ENCODE measurements around the gene PUS3. TPM values are rescaled to one million over a fixed set of nuclear protein-coding genes. Genes with fewer than 3 reads are reported as not detected.

Gene PUS3
- total RNA-seq, 1 donor from 2014 or later, result 14.3 TPM

GRCh38 chr11:125944350-125945010, 41.5 kb upstream of the PUS3 start:
- no peak for TF ChIP-seq EZH2 (IDR thresholded peaks at IDR 0.05; ENCODE audit: insufficient read depth, low read length)
- TF ChIP-seq CTCF (IDR thresholded peaks at IDR 0.05; ENCODE audit: insufficient read depth, low read depth, low read length), result no peak
- Mint-ChIP-seq H3K27me3 (ENCODE audit: low read depth, unreplicated experiment) (peaks cover 23% of the 10 kb centered on the region), H3K36me3 (ENCODE audit: low read depth, unreplicated experiment) (no peaks in the 10 kb centered on the region), H3K4me1 (ENCODE audit: low read depth, unreplicated experiment) (no peaks in the 10 kb centered on the region), H3K9me3 (ENCODE audit: unreplicated experiment) (no peaks in the 10 kb centered on the region), H3K4me3 (ENCODE audit: unreplicated experiment) (no peak overlapping the region), H3K27ac (ENCODE audit: unreplicated experiment) (no peak overlapping the region)
- Histone ChIP-seq H3K4me3 (ENCODE audit: insufficient read depth, low read depth, low read length) (no peak overlapping the region), H3K27me3 (ENCODE audit: insufficient read depth, low read length) (peaks cover 2% of the 10 kb centered on the region), H3K4me1 (ENCODE audit: insufficient read depth, low read length) (no peaks in the 10 kb centered on the region), H3K79me2 (ENCODE audit: insufficient read depth, low read length) (no peaks in the 10 kb centered on the region), H3K36me3 (ENCODE audit: insufficient read depth, low read length) (no peaks in the 10 kb centered on the region), H3K27ac (ENCODE audit: low read depth, low read length) (no peak overlapping the region), H2AFZ (ENCODE audit: low read depth, low read length) (no peak overlapping the region), H4K20me1 (ENCODE audit: insufficient read depth, low read length) (no peaks in the 10 kb centered on the region), H3K4me2 (ENCODE audit: low read length) (no peak overlapping the region), H3K9me3 (ENCODE audit: insufficient read depth, low read depth, low read length) (no peaks in the 10 kb centered on the region), H3K9ac (ENCODE audit: low read length) (no peak overlapping the region)
- DNase-seq (ENCODE audit: low read depth), result no peak
- FAIRE-seq, result no peak

- H3K36me3 ChIP-seq (ENCODE audit: insufficient read depth, low read length), result no peaks in the 10 kb centered on the region
- no peaks in the 10 kb centered on the region for H3K79me2 ChIP-seq (ENCODE audit: insufficient read depth, low read length)
- no peak overlapping the region for H3K4me2 ChIP-seq (ENCODE audit: low read length)
- H4K20me1 ChIP-seq (ENCODE audit: insufficient read depth, low read length), result no peaks in the 10 kb centered on the region
- Mint-ChIP-seq H3K27ac (ENCODE audit: unreplicated experiment) (no peak overlapping the region), H3K27me3 (ENCODE audit: low read depth, unreplicated experiment) (peaks cover 21% of the 10 kb centered on the region), H3K4me1 (ENCODE audit: low read depth, unreplicated experiment) (no peaks in the 10 kb centered on the region), H3K9me3 (ENCODE audit: unreplicated experiment) (no peaks in the 10 kb centered on the region), H3K4me3 (ENCODE audit: unreplicated experiment) (no peak overlapping the region), H3K36me3 (ENCODE audit: low read depth, unreplicated experiment) (no peaks in the 10 kb centered on the region)
- H3K4me1 ChIP-seq (ENCODE audit: insufficient read depth, low read length), result no peaks in the 10 kb centered on the region
- no peak overlapping the region for H2AFZ ChIP-seq (ENCODE audit: low read depth, low read length)
- no peak for TF ChIP-seq CTCF (IDR thresholded peaks at IDR 0.05; ENCODE audit: insufficient read depth, low read depth, low read length)
- no peak overlapping the region for H3K4me3 ChIP-seq (ENCODE audit: insufficient read depth, low read depth, low read length)
- H3K27ac ChIP-seq (ENCODE audit: low read depth, low read length), result no peak overlapping the region
- H3K27me3 ChIP-seq (ENCODE audit: insufficient read depth, low read length), result peaks cover 2% of the 10 kb centered on the region
- no peak for DNase-seq (ENCODE audit: low read depth)
- H3K9ac ChIP-seq (ENCODE audit: low read length), result no peak overlapping the region
- H3K9me3 ChIP-seq (ENCODE audit: insufficient read depth, low read depth, low read length), result no peaks in the 10 kb centered on the region
- FAIRE-seq, result no peak
These were observed 40.8 kb upstream of the PUS3 start for GRCh38 chr11:125943661-125944349.

Data from astrocyte (in vitro differentiated cells and primary cell).